IPS-NIHi11 (cell line): ENCODE measurements around the gene AXIN2.
"Not testable (repeated sequence)": the region's sequence is repeated elsewhere in the genome, so short reads cannot be mapped to it uniquely, and the experiment has no call there.

Experiments
- DNase-seq: peaks from one replicate; pipeline ENCODE4 v3.0.0; 2012; ENCODE audit warnings: mixed read lengths, low spot score

AXIN2 gene

DNA sequence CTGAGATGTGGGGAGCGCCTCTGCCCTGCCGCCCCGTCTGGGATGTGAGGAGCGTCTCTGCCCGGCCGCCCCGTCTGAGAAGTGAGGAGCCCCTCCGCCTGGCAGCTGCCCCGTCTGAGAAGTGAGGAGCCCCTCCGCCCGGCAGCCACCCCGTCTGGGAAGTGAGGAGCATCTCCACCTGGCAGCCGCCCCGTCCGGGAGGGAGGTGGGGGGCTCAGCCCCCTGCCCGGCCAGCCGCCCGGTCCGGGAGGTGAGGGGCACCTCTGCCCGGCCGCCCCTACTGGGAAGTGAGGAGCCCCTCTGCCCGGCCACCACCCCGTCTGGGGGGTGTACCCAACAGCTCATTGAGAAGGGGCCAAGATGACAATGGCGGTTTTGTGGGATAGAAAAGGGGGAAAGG lies 77.0 kb downstream of the AXIN2 start:
- not testable (repeated sequence) for DNase-seq

DNA sequence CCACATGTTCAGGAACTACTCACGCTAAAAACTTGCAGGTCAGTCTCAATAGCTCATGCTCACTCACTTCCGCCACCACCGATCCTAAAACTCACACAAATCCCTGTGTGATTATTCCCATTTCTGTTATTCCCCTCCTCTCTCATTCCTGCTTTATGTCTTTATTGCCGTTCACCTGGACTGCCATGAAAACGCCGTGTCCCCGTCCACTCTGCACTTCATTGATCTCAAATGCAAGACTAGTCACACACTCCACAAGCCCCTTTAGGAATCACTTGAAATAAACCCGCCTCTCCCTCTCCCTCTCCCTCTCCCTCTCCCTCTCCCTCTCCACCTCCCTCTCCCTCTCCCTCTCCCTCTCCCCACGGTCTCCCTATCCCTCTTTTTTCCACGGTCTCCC lies 78.0 kb downstream of the AXIN2 start:
- no peak for DNase-seq

DNA sequence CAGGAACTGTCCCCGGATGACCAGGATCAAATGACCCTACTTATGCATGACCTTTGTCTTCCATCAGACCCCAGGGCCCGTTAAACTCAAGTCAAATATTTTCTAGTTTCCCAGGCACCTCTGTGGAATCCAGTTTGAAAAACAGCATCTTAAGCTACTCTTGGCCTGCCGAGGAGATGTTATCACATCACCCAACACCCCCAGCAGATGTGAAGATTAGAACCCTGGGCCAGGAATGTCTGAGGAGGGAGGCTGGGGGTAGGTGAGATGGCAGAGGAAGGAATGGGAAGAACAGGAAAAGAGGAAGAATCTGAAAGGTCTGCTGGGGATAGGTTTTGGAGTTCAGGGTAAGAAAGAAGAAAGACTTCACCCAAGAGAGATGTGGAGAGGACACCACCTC lies 79.2 kb downstream of the AXIN2 start:
- DNase-seq: no peak

DNA sequence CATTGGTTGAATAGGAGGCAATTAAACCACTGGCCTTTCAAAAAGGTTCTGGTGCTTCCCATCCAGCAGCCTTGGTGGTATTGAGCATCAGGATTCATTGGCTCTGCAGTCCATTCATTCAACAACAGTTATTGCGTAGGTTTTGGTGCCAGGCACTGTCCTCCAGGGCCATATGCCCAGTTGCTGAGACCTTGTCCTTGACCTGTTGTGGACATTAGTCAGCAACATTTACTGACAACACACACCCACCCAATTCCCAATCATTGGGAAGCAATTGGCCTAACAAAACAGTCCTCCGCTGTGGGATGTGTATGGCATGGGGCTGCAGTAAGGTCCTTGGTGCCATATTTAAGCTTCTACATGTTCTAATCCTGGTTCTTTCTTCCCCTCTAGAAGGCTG lies 82.2 kb downstream of the AXIN2 start:
- no peak for DNase-seq
